HT1080 (cell line): ENCODE measurements around the gene CSTF3. TPM values are rescaled to one million over a fixed set of nuclear protein-coding genes. Genes with fewer than 3 reads are reported as not detected.
"Not testable (repeated sequence)": the region's sequence is repeated elsewhere in the genome, so short reads cannot be mapped to it uniquely, and the experiment has no call there.

Source experiments
- DNase-seq: peaks from one replicate; pipeline ENCODE4 v3.0.0-alpha.2; 2015; ENCODE audit warnings: low read depth
- total RNA-seq: library from RNA; depleted of rRNA; stranded (reverse); fragments of >200 nt; shearing (Covaris generic); gene quantifications from 2 replicates; pipeline ENCODE4 v1.2.3, GENCODE V29; 2014

CSTF3 gene
- total RNA-seq, 1 experiment from 2014 or later: 43.1 TPM

- DNase-seq: no peak
These were observed 1.6 kb upstream of the CSTF3 start for GRCh38 chr11:33162831-33163230.

- no peak for DNase-seq
These were observed 693 bp downstream of the CSTF3 start for GRCh38 chr11:33160587-33160986.

- peak; percentile 39 for DNase-seq
These were observed 1.1 kb downstream of the CSTF3 start for GRCh38 chr11:33160136-33160535.

- not testable (repeated sequence) for DNase-seq
These were observed 1.9 kb downstream of the CSTF3 start for GRCh38 chr11:33159378-33159867.

- DNase-seq: no peak
These were observed 2.5 kb downstream of the CSTF3 start for GRCh38 chr11:33158596-33159275.

- no peak for DNase-seq
These were observed 3.9 kb downstream of the CSTF3 start for GRCh38 chr11:33157103-33158027.

- no peak for DNase-seq
These were observed 9.9 kb downstream of the CSTF3 start for GRCh38 chr11:33151399-33151798.

- DNase-seq: peak; percentile 32
These were observed 13.7 kb downstream of the CSTF3 start for GRCh38 chr11:33147559-33147958.

GRCh38 chr11:33135768-33136443 is 25.4 kb downstream of the CSTF3 start:
- DNase-seq: no peak

- DNase-seq: no peak
These were observed 26.1 kb downstream of the CSTF3 start for GRCh38 chr11:33135216-33135615.

- no peak for DNase-seq
These were observed 27.0 kb downstream of the CSTF3 start for GRCh38 chr11:33134276-33134675.

- no peak for DNase-seq
These were observed 27.5 kb downstream of the CSTF3 start for GRCh38 chr11:33133761-33134160.

- DNase-seq: no peak
These were observed 28.8 kb downstream of the CSTF3 start for GRCh38 chr11:33132510-33132909.

- no peak for DNase-seq
These were observed 32.5 kb downstream of the CSTF3 start for GRCh38 chr11:33128739-33129138.

- DNase-seq: no peak
These were observed 35.7 kb downstream of the CSTF3 start for GRCh38 chr11:33125611-33126010.

- DNase-seq: no peak
These were observed 36.3 kb downstream of the CSTF3 start for GRCh38 chr11:33125025-33125424.

GRCh38 chr11:33122696-33123095 is 38.6 kb downstream of the CSTF3 start:
- not testable (repeated sequence) for DNase-seq

- DNase-seq: peak; percentile 38
These were observed 44.7 kb downstream of the CSTF3 start for GRCh38 chr11:33116535-33116934.

- no peak for DNase-seq
These were observed 51.2 kb downstream of the CSTF3 start for GRCh38 chr11:33110083-33110482.

- DNase-seq: no peak
These were observed 51.9 kb downstream of the CSTF3 start for GRCh38 chr11:33109294-33109895.

- DNase-seq: no peak
These were observed 57.4 kb downstream of the CSTF3 start for GRCh38 chr11:33103836-33104235.
